Endothelial cell of umbilical vein (primary cell): ENCODE measurements around the gene ENOX2. TPM values are rescaled to one million over a fixed set of nuclear protein-coding genes. Genes with fewer than 3 reads are reported as not detected.

Experiments
- BruUV-seq: library from RNA; stranded (reverse); fragments of 400-500 nt; replicated peaks from 2 replicates; lab custom pipeline; 2021; lab: Mats Ljungman, UMichigan
- CTCF ChIA-PET: fragments of 300-600, 350-600 bp; sonication (Branson Sonifier 250); formaldehyde crosslinking; loops from one replicate; lab custom pipeline; 2021; ENCODE audit warnings: antibody characterized with exemption, inconsistent platforms; lab: Charles Lee
- POLR2A ChIA-PET: fragments of 300-600, 350-600 bp; sonication (Branson Sonifier 250); formaldehyde crosslinking; loops from one replicate; lab custom pipeline; 2021; ENCODE audit warnings: antibody characterized with exemption, inconsistent platforms; lab: Charles Lee
- DNase-seq: peaks from one replicate; pipeline ENCODE4 v3.0.0-alpha.2; 2011; ENCODE audit warnings: low read depth, low spot score
- FAIRE-seq: peaks from 2 replicates; lab custom pipeline; 2011; peaks lifted over from hg19 to GRCh38; lab: Jason Lieb, UNC
- H2AFZ ChIP-seq: 2 replicates; pipeline ENCODE4 v1.6.0; 2012; ENCODE audit warnings: low read depth, low read length, control low read depth, inconsistent platforms
- H3K27ac ChIP-seq: 2 replicates; pipeline ENCODE4 v1.5.1; 2011; ENCODE audit warnings: low read depth, mild to moderate bottlenecking, control low read depth, low read length, moderate library complexity; ENCODE audit not compliant: insufficient read depth
- H3K27me3 ChIP-seq, 2 experiments: 2 replicates each; pipeline versions ENCODE4 v1.6.0 to v1.6.1; 2011; ENCODE audit warnings: low read length in 2 of 2, mixed read lengths in 1 of 2; ENCODE audit not compliant: control insufficient read depth in 2 of 2, insufficient read depth in 2 of 2
- H3K36me3 ChIP-seq, 2 experiments: 2 replicates in 1 of 2; 3 replicates in 1 of 2; pipeline ENCODE4 v1.5.1; 2011; ENCODE audit warnings: low read length in 2 of 2, mild to moderate bottlenecking in 1 of 2, moderate library complexity in 1 of 2; ENCODE audit not compliant: control insufficient read depth in 2 of 2, insufficient read depth in 2 of 2; ENCODE audit errors: extremely low read depth in 1 of 2
- H3K4me1 ChIP-seq: 3 replicates; pipeline ENCODE4 v1.5.1; 2011; ENCODE audit warnings: mild to moderate bottlenecking, low read length; ENCODE audit not compliant: control insufficient read depth, insufficient read depth; ENCODE audit errors: extremely low read depth
- H3K4me2 ChIP-seq: 2 replicates; pipeline ENCODE4 v1.6.1; 2011; ENCODE audit warnings: low read length, control low read depth, mixed read lengths; ENCODE audit not compliant: insufficient read depth
- H3K4me3 ChIP-seq, 3 experiments: fragments of 200-600 bp in 1 of 3; sonication (generic), shearing (Covaris generic) in 1 of 3; replicated peaks in 1 of 3; 2 replicates each; pipeline ENCODE4 v1.5.1; 2011 to 2016; ENCODE audit warnings: control low read depth in 3 of 3, low read length in 3 of 3, mild to moderate bottlenecking in 2 of 3, inconsistent platforms in 1 of 3, low read depth in 1 of 3, moderate library complexity in 1 of 3; ENCODE audit not compliant: insufficient read depth in 1 of 3
- H3K79me2 ChIP-seq: 2 replicates; pipeline ENCODE4 v1.6.0; 2012; ENCODE audit warnings: low read length, inconsistent platforms; ENCODE audit not compliant: control insufficient read depth, insufficient read depth
- H3K9ac ChIP-seq: replicated peaks from 2 replicates; pipeline ENCODE3; 2011; ENCODE audit warnings: low read length, control low read depth; ENCODE audit not compliant: insufficient read depth; ENCODE audit errors: extremely low read depth
- H3K9me1 ChIP-seq: replicated peaks from 3 replicates; pipeline ENCODE4 v1.6.0; 2011; ENCODE audit warnings: mild to moderate bottlenecking, low read length; ENCODE audit not compliant: control insufficient read depth, insufficient read depth; ENCODE audit errors: extremely low read depth
- H3K9me3 ChIP-seq: replicated peaks from 2 replicates; pipeline ENCODE4 v1.5.1; 2012; ENCODE audit warnings: low read length, inconsistent platforms; ENCODE audit not compliant: control insufficient read depth, insufficient read depth
- H4K20me1 ChIP-seq: replicated peaks from 2 replicates; pipeline ENCODE3; 2011; ENCODE audit warnings: mild to moderate bottlenecking, low read length; ENCODE audit not compliant: control insufficient read depth, insufficient read depth; ENCODE audit errors: extremely low read depth
- CTCF ChIP-seq, 2 donors: IDR thresholded peaks; 1 replicate in 1 of 2; 2 replicates in 1 of 2; pipeline ENCODE4 v1.5.1; 2011; ENCODE audit warnings: low read length in 2 of 2, mild to moderate bottlenecking in 2 of 2, moderate library complexity in 2 of 2, control low read depth in 1 of 2, inconsistent platforms in 1 of 2, low read depth in 1 of 2; ENCODE audit not compliant: insufficient read depth in 1 of 2; ENCODE audit errors: extremely low read depth in 1 of 2
- EZH2 ChIP-seq: IDR thresholded peaks from 2 replicates; pipeline ENCODE4 v1.6.1; 2012; ENCODE audit warnings: borderline replicate concordance, low read depth, mild to moderate bottlenecking, moderate library complexity, low read length, inconsistent platforms; ENCODE audit not compliant: severe bottlenecking
- FOS ChIP-seq: IDR thresholded peaks from 2 replicates; pipeline ENCODE4 v1.6.1; 2011; ENCODE audit warnings: mild to moderate bottlenecking, low read length, moderate library complexity, borderline replicate concordance; ENCODE audit not compliant: insufficient read depth
- GATA2 ChIP-seq: IDR thresholded peaks from 2 replicates; pipeline ENCODE4 v1.7.0; 2011; ENCODE audit warnings: low read depth, mild to moderate bottlenecking, moderate library complexity, mixed read lengths, low read length; ENCODE audit not compliant: insufficient read length, insufficient read depth
- JUN ChIP-seq: IDR thresholded peaks from 2 replicates; pipeline ENCODE4 v1.6.1; 2011; ENCODE audit warnings: borderline replicate concordance, low read depth; ENCODE audit not compliant: insufficient read length, insufficient read depth
- MYC ChIP-seq: IDR thresholded peaks from one replicate; pipeline ENCODE4 v1.6.1; 2011; ENCODE audit warnings: mild to moderate bottlenecking, low read depth, low read length
- POLR2A ChIP-seq: IDR thresholded peaks from 2 replicates; pipeline ENCODE4 v1.6.1; 2012; ENCODE audit warnings: low read depth, mild to moderate bottlenecking, control low read depth, low read length
- POLR2AphosphoS5 ChIP-seq: IDR thresholded peaks from 2 replicates; pipeline ENCODE4 v1.6.1; 2012; ENCODE audit warnings: low read depth, mild to moderate bottlenecking, control low read depth, low read length, moderate library complexity; ENCODE audit not compliant: insufficient read depth
- dilution Hi-C: fragments of 300-500 bp; cut with MboI; formaldehyde crosslinking; loops from one replicate; pipeline ENCODE4 v1.15.0; 2019; ENCODE audit warnings: low sequenced_read_pairs; ENCODE audit not compliant: extremely low pct_ligation_motif_present
- intact Hi-C: fragments of 100-400 bp; cut with micrococcal nuclease; formaldehyde crosslinking; loops from one replicate; pipeline ENCODE4 v1.10.0; 2022
- polyA plus RNA-seq, 4 experiments: library from polyadenylated mRNA; depleted of rRNA in 3 of 4; stranded (reverse) in 3 of 4; unstranded in 1 of 4; fragments of >200 nt; gene quantifications; 2 replicates each; pipeline versions ENCODE4 v1.2.1 to v1.2.3, GENCODE V29; 2011 to 2012; ENCODE audit warnings: missing spikeins in 1 of 4
- total RNA-seq: library from RNA; stranded (reverse); gene quantifications from 2 replicates; pipeline ENCODE4 v1.2.3, GENCODE V29; 2021
- TF ChIP-seq, protein P1 (sequence below): IDR thresholded peaks from 2 replicates; pipeline ENCODE4 v1.6.1; 2011; ENCODE audit not compliant: insufficient read depth, insufficient read length

The ENOX2 gene
- total and polyA plus RNA-seq, 2 donors (not counting 3 experiments of a cell fraction or from before 2014, with no cell fraction given) = 5.5 to 13.1 TPM

GRCh38 chrX:130728208-130728607 is 174.8 kb downstream of the ENOX2 start:
- H2AFZ ChIP-seq = no peak overlapping the region
- no peak overlapping the region for H3K27ac ChIP-seq
- dilution Hi-C loops (no loop called here), intact Hi-C loops (no loop called here)
- H3K79me2 ChIP-seq = no peaks in the 10 kb centered on the region
- H3K4me2 ChIP-seq = no peak overlapping the region
- FAIRE-seq = no peak
- CTCF ChIA-PET = no interaction called here
- DNase-seq = no peak
- no TSS peak for BruUV-seq
- no peaks in the 10 kb centered on the region for H3K4me1 ChIP-seq
- no peak overlapping the region for H3K4me3 ChIP-seq
- no peaks in the 10 kb centered on the region for H3K27me3 ChIP-seq
- no peaks in the 10 kb centered on the region for H4K20me1 ChIP-seq
- no peak for TF ChIP-seq GATA2
- no peak for TF ChIP-seq FOS
- TF ChIP-seq JUN = no peak
- TF ChIP-seq CTCF (IDR thresholded peaks at IDR 0.05; ENCODE audit: extremely low read depth in 1 of 2, insufficient read depth in 1 of 2, low read depth in 1 of 2, low read length in 2 of 2) = no peak
- TF ChIP-seq EZH2 = no peak
- TF ChIP-seq POLR2AphosphoS5 = no peak
- TF ChIP-seq, protein P1, sequence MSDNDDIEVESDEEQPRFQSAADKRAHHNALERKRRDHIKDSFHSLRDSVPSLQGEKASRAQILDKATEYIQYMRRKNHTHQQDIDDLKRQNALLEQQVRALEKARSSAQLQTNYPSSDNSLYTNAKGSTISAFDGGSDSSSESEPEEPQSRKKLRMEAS = no peak
- TF ChIP-seq POLR2A = no peak
- TF ChIP-seq MYC = no peak
- no peak overlapping the region for H3K9ac ChIP-seq
- H3K36me3 ChIP-seq = no peaks in the 10 kb centered on the region
- POLR2A ChIA-PET = no interaction called here
- H3K9me3 ChIP-seq = no peaks in the 10 kb centered on the region
- no peaks in the 10 kb centered on the region for H3K9me1 ChIP-seq
